PFSK-1 (cell line): Measurements from ENCODE around the gene COL6A3.

Experiments used
- FOXP2 ChIP-seq: optimal IDR thresholded peaks from 2 replicates; pipeline ENCODE3; 2011; ENCODE audit warnings: borderline replicate concordance, control low read depth, inconsistent platforms; ENCODE audit not compliant: insufficient read depth; ENCODE audit errors: extremely low read length, extremely low read depth
- POLR2AphosphoS5 ChIP-seq: IDR thresholded peaks from 2 replicates; pipeline ENCODE4 v1.6.1; 2012; ENCODE audit warnings: low read depth, mild to moderate bottlenecking, control low read depth, low read length, moderate library complexity
- REST ChIP-seq, 2 experiments: IDR thresholded peaks; 2 replicates each; pipeline versions ENCODE4 v1.6.1 to v1.8.0; 2011 to 2012; ENCODE audit warnings: low read depth in 2 of 2, low read length in 2 of 2, control low read depth in 1 of 2, inconsistent platforms in 1 of 2, mild to moderate bottlenecking in 1 of 2, moderate library complexity in 1 of 2; ENCODE audit not compliant: insufficient read depth in 1 of 2
- SIN3A ChIP-seq: IDR thresholded peaks from 2 replicates; pipeline ENCODE4 v1.6.1; 2012; ENCODE audit warnings: mild to moderate bottlenecking, low read length, moderate library complexity, borderline replicate concordance; ENCODE audit not compliant: insufficient read depth
- TAF1 ChIP-seq: IDR thresholded peaks from 2 replicates; pipeline ENCODE4 v1.6.1; 2012; ENCODE audit warnings: low read length, control low read depth, borderline replicate concordance; ENCODE audit not compliant: insufficient read depth

Gene COL6A3

DNA sequence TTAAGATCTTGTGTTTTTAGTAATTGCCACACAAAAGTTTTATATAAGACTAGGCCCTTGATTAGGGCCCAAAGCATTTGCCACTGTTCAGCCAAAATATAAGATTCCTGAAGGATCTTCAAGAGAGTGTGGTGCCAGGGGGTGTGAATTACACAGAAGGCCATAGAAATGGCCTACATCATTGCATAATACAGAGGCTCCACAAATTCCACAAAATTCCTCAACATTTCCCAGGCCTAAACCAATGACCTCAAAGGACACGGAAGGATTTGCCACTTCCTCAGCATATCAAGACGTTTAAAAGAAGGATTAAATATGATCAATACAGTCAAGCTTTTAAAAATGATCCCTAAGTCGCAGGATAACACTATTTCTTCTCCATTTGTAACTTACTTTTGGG, 24.1 kb downstream of the COL6A3 start:
- TF ChIP-seq REST (IDR thresholded peaks at IDR 0.05; ENCODE audit: insufficient read depth in 1 of 2, low read depth in 2 of 2, low read length in 2 of 2) (no peak), SIN3A (no peak), TAF1 (no peak), POLR2AphosphoS5 (no peak), FOXP2 (no peak)

DNA sequence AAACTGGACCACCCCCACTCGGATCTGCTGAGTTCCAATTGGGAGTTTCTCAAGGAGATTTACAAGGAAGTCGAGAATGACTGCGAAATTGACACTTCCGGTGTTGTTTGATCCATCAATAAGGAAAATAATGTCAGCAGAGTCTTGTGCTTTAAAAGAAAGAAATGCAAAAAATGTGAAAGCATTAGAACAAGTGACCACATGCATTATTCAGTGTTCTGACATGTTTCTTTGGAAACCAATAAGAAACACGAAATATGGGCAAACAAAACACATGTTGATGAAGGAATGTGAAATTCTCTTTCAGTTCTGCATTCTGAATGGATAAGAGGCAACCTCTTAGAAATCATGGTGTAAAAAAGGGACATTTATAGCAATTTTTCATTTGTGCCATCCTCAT, 25.9 kb downstream of the COL6A3 start:
- TF ChIP-seq POLR2AphosphoS5 (no peak), REST (IDR thresholded peaks at IDR 0.05; ENCODE audit: insufficient read depth in 1 of 2, low read depth in 2 of 2, low read length in 2 of 2) (no peak), FOXP2 (no peak), SIN3A (no peak), TAF1 (no peak)

GRCh38 chr2:237384672-237385020, 29.3 kb downstream of the COL6A3 start:
- TF ChIP-seq TAF1, result no peak
- TF ChIP-seq FOXP2, result no peak
- TF ChIP-seq SIN3A, result no peak
- TF ChIP-seq POLR2AphosphoS5, result no peak
- TF ChIP-seq REST (IDR thresholded peaks at IDR 0.05; ENCODE audit: insufficient read depth in 1 of 2, low read depth in 2 of 2, low read length in 2 of 2), result no peak

DNA sequence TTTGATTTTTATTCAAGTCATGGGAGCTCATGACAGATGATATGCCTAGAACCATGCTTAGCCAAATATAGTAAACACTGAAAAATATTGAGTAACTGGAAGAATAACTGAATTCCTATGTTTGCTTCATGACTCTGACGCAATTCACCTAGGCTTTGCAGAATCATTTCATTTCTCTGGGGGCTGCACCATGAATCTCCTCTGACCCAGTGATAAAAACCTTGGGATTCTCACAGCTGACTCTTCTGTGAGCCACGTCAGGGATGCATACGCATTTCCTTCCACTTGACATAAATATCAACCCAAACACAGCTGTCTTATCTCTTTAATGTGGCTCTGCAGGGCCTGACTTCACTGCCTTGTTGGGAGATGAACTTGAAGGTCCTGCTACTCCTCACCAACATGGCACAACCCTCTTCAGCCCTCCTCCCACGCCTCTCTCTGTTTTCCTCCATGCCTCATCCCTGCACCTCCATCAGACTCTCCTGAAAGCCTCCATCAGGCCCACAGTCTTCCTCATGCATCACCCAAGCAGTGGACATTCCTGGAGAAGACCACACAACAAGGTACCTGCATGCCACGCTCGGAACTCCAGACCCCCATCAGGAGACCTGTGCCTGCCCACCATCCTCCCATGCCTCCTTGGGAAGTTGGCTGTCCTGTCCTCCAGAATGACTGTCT, 29.8 kb downstream of the COL6A3 start:
- TF ChIP-seq POLR2AphosphoS5 (no peak), FOXP2 (no peak), TAF1 (no peak), REST (IDR thresholded peaks at IDR 0.05; ENCODE audit: insufficient read depth in 1 of 2, low read depth in 2 of 2, low read length in 2 of 2) (no peak), SIN3A (no peak)

- no peak for TF ChIP-seq TAF1
- no peak for TF ChIP-seq POLR2AphosphoS5
- TF ChIP-seq REST (IDR thresholded peaks at IDR 0.05; ENCODE audit: insufficient read depth in 1 of 2, low read depth in 2 of 2, low read length in 2 of 2), result no peak
- no peak for TF ChIP-seq FOXP2
- no peak for TF ChIP-seq SIN3A
Observed at GRCh38 chr2:237380768-237381167, 33.2 kb downstream of the COL6A3 start.
